Measurements from ENCODE around the gene EHBP1. TPM values are rescaled to one million over a fixed set of nuclear protein-coding genes. Genes with fewer than 3 reads are reported as not detected.

The EHBP1 gene
- total RNA-seq, 4 donors from 2014 or later: 195 to 367 (median 212) TPM

DNA sequence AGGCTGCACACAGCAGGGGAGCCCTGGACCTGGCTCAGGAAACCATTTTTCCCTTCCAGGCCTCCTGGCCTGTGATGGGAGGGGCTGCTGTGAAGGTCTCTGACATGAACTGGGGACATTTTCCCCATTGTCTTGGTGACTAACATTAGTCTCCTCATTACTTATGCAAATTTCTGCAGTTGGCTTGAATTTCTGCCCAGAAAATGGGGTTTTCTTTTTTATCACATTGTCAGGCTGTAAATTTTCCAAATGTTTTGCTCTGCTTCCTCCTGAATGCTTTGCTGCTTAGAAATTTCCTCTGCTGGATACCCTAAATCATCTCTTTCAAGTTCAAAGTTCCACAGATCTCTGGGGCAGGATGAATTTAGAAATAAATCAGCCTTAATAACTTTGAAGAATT is 78.2 kb downstream of the EHBP1 start:
- H3K4me3 ChIP-seq: no peak overlapping the region
- H3K36me3 ChIP-seq: no peaks in the 10 kb centered on the region
- DNase-seq (ENCODE audit: low spot score in 2 of 2): no peak
- TF ChIP-seq, protein P1, sequence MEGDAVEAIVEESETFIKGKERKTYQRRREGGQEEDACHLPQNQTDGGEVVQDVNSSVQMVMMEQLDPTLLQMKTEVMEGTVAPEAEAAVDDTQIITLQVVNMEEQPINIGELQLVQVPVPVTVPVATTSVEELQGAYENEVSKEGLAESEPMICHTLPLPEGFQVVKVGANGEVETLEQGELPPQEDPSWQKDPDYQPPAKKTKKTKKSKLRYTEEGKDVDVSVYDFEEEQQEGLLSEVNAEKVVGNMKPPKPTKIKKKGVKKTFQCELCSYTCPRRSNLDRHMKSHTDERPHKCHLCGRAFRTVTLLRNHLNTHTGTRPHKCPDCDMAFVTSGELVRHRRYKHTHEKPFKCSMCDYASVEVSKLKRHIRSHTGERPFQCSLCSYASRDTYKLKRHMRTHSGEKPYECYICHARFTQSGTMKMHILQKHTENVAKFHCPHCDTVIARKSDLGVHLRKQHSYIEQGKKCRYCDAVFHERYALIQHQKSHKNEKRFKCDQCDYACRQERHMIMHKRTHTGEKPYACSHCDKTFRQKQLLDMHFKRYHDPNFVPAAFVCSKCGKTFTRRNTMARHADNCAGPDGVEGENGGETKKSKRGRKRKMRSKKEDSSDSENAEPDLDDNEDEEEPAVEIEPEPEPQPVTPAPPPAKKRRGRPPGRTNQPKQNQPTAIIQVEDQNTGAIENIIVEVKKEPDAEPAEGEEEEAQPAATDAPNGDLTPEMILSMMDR (IDR thresholded peaks at IDR 0.05): no peak
- no peak for TF ChIP-seq POLR2A (IDR thresholded peaks at IDR 0.05)
- no peak for TF ChIP-seq EP300 (IDR thresholded peaks at IDR 0.05)
- peaks cover 0 to 87% (median 24%) of the 10 kb centered on the region in 4 donors for H3K4me1 ChIP-seq
- H3K27me3 ChIP-seq: no peaks in the 10 kb centered on the region
- no peaks in the 10 kb centered on the region for H3K9me3 ChIP-seq
- peak overlapping the region in 1 of 4 donors; percentile 68 for H3K27ac ChIP-seq

- Histone ChIP-seq H3K4me3 (no peak overlapping the region), H3K27ac (peak overlapping the region in 2 of 4 donors; percentile 29 to 42), H3K27me3 (no peaks in the 10 kb centered on the region), H3K36me3 (no peaks in the 10 kb centered on the region), H3K4me1 (peaks cover 0 to 93% (median 30%) of the 10 kb centered on the region in 4 donors), H3K9me3 (no peaks in the 10 kb centered on the region)
- TF ChIP-seq, protein P1 (IDR thresholded peaks at IDR 0.05): no peak
- no peak for TF ChIP-seq POLR2A (IDR thresholded peaks at IDR 0.05)
- 61 to 88% methylated on average over 2 of the region's 2 CpGs for WGBS, 2 donors
- no peak for DNase-seq (ENCODE audit: low spot score in 2 of 2)
Measured at GRCh38 chr2:62784341-62784740, 78.8 kb downstream of the EHBP1 start.

- Histone ChIP-seq H3K9me3 (no peaks in the 10 kb centered on the region), H3K27ac (peak overlapping the region in 1 of 4 donors; percentile 42), H3K36me3 (no peaks in the 10 kb centered on the region), H3K27me3 (no peaks in the 10 kb centered on the region), H3K4me3 (no peak overlapping the region), H3K4me1 (peaks cover 0 to 93% (median 34%) of the 10 kb centered on the region in 4 donors)
- TF ChIP-seq, protein P1 (IDR thresholded peaks at IDR 0.05): no peak
- no peak for TF ChIP-seq POLR2A (IDR thresholded peaks at IDR 0.05)
- no peak for TF ChIP-seq EP300 (IDR thresholded peaks at IDR 0.05)
- 87 to 91% methylated on average over 3 of the region's 3 CpGs for WGBS, 2 donors
- no peak for DNase-seq (ENCODE audit: low spot score in 2 of 2)
Measured at GRCh38 chr2:62785216-62785615, 79.7 kb downstream of the EHBP1 start.

DNA sequence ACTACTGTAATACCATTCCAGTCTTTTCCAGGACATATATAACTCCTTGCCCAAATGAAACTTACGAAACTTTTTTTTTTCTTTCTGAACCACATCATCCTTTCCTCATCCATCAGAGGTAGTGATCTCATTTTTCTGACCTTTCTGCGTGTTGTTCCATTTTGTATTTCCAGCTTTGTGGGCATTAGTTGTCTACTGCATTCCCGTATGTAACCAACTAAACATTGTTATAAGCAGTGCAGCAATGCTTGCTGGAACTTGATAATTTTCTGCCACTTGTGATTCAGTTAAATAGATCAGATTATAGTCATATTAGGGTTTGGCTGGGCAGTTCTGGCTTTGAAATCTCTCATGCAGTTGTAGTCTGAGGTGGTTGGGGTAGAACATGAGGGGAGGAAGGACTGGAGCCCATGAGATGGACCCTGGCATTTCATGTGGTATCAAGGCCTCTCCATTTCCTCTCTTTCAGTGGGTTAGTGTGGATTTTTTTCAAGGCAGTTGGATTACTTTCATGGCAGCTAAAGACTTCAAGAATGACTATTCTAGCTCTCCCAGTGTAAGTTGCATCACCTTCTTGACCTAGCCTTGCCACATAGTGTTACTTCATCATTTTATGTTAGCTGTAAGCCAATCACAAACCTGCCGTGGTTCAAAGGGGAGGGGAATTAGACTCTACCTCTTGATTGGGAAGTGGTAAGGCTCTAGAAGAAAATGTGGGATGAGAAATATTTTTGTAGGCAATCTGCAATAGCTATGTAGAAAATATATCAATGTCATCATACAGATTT is 80.5 kb downstream of the EHBP1 start:
- no peaks in the 10 kb centered on the region for H3K9me3 ChIP-seq
- H3K4me3 ChIP-seq: no peak overlapping the region
- peak overlapping the region in 2 of 4 donors; percentile 42 to 56 for H3K27ac ChIP-seq
- TF ChIP-seq, protein P1 (IDR thresholded peaks at IDR 0.05): no peak
- TF ChIP-seq EP300 (IDR thresholded peaks at IDR 0.05) (no peak), POLR2A (IDR thresholded peaks at IDR 0.05) (no peak)
- peaks cover 0 to 93% (median 37%) of the 10 kb centered on the region in 4 donors for H3K4me1 ChIP-seq
- H3K27me3 ChIP-seq: no peaks in the 10 kb centered on the region
- DNase-seq (ENCODE audit: low spot score in 2 of 2): no peak
- WGBS, 2 donors: 71 to 83% methylated on average over 4 of the region's 4 CpGs
- no peaks in the 10 kb centered on the region for H3K36me3 ChIP-seq

- Histone ChIP-seq H3K9me3 (no peaks in the 10 kb centered on the region), H3K27me3 (no peaks in the 10 kb centered on the region), H3K27ac (peak overlapping the region in 2 of 4 donors; percentile 33 to 71), H3K36me3 (no peaks in the 10 kb centered on the region), H3K4me3 (no peak overlapping the region), H3K4me1 (peaks cover 0 to 92% (median 38%) of the 10 kb centered on the region in 4 donors)
- TF ChIP-seq, protein P1 (IDR thresholded peaks at IDR 0.05): peak in 3 of 5 experiments; percentile 10 to 27 (median 25)
- TF ChIP-seq POLR2A (IDR thresholded peaks at IDR 0.05): no peak
- DNase-seq (ENCODE audit: low spot score in 2 of 2): no peak
- 13 to 16% methylated on average over 2 of the region's 2 CpGs for WGBS, 2 donors
Measured at GRCh38 chr2:62787386-62787785, 81.9 kb downstream of the EHBP1 start.
